BJ (cell line): ENCODE results near the gene EPB41L4B. TPM values are rescaled to one million over a fixed set of nuclear protein-coding genes. Genes with fewer than 3 reads are reported as not detected.

Experiments used
- CTCF ChIA-PET: fragments of 350-600 bp; formaldehyde crosslinking; extraction: SDS; loops from one replicate; lab custom pipeline; 2021; ENCODE audit warnings: antibody characterized with exemption, inconsistent platforms; lab: Yijun Ruan, JAX
- POLR2A ChIA-PET: fragments of 300-600 bp; sonication (Branson Sonifier 250); formaldehyde crosslinking; extraction: SDS; loops from one replicate; lab custom pipeline; 2021; ENCODE audit warnings: antibody characterized with exemption; lab: Charles Lee
- DNase-seq: peaks from one replicate; pipeline ENCODE4 v3.0.0-alpha.2; 2011; ENCODE audit warnings: low read depth
- H3K27me3 ChIP-seq: 2 replicates; pipeline ENCODE4 v1.6.0; 2011; ENCODE audit warnings: low read length; ENCODE audit not compliant: control insufficient read depth, insufficient read depth
- H3K36me3 ChIP-seq: 2 replicates; pipeline ENCODE4 v1.5.1; 2011; ENCODE audit warnings: low read length; ENCODE audit not compliant: control insufficient read depth, insufficient read depth
- H3K4me3 ChIP-seq: 2 replicates; pipeline ENCODE4 v1.5.1; 2011; ENCODE audit warnings: low read depth, mild to moderate bottlenecking, control low read depth, low read length
- CTCF ChIP-seq: IDR thresholded peaks from 2 replicates; pipeline ENCODE4 v1.5.1; 2011; ENCODE audit warnings: low read depth, mild to moderate bottlenecking, control low read depth, inconsistent platforms, low read length, moderate library complexity; ENCODE audit not compliant: insufficient read depth
- polyA plus RNA-seq: library from polyadenylated mRNA; depleted of rRNA; stranded (reverse); fragments of >200 nt; gene quantifications from 2 replicates; pipeline ENCODE4 v1.2.3, GENCODE V29; 2011

The EPB41L4B gene
- polyA plus RNA-seq, 1 experiment: 0.21 TPM

GRCh38 chr9:109312783-109313182 is 8.1 kb downstream of the EPB41L4B start:
- Histone ChIP-seq H3K27me3 (peaks cover 2% of the 10 kb centered on the region), H3K4me3 (no peak overlapping the region), H3K36me3 (no peaks in the 10 kb centered on the region)
- ChIA-PET POLR2A (interaction anchor here (0.5 kb wide), 1 partner anchor 15 kb away, joined by 3 read pairs; no protein-coding TSS in a partner anchor), CTCF (interaction anchor here (0.7 kb wide), 1 partner anchor 26 kb away, joined by 3 read pairs; no protein-coding TSS in a partner anchor)
- TF ChIP-seq CTCF: no peak
- no peak for DNase-seq

- ChIA-PET POLR2A (no interaction called here), CTCF (interaction anchor here (1.1 to 1.4 kb wide), 2 partner anchors 67 to 129 kb away, joined by 3 read pairs; no protein-coding TSS in a partner anchor)
Observed at GRCh38 chr9:109311731-109312130, 9.1 kb downstream of the EPB41L4B start.

GRCh38 chr9:109311286-109311685 is 9.6 kb downstream of the EPB41L4B start:
- H3K4me3 ChIP-seq: no peak overlapping the region
- POLR2A ChIA-PET: no interaction called here
- H3K36me3 ChIP-seq: no peaks in the 10 kb centered on the region
- no peak for TF ChIP-seq CTCF
- H3K27me3 ChIP-seq: peaks cover 2% of the 10 kb centered on the region
- CTCF ChIA-PET: interaction anchor here (1.1 to 1.4 kb wide), 2 partner anchors 66 to 128 kb away, joined by 3 read pairs; no protein-coding TSS in a partner anchor
- no peak for DNase-seq

More at GRCh38 chr9:109311731-109312130, 9.1 kb downstream of the EPB41L4B start:
- no peak for TF ChIP-seq CTCF
- Histone ChIP-seq H3K4me3 (no peak overlapping the region), H3K27me3 (peaks cover 2% of the 10 kb centered on the region), H3K36me3 (no peaks in the 10 kb centered on the region)
- DNase-seq: no peak

- H3K36me3 ChIP-seq: no peaks in the 10 kb centered on the region
- H3K27me3 ChIP-seq: peaks cover 2% of the 10 kb centered on the region
- no peak overlapping the region for H3K4me3 ChIP-seq
- no peak for DNase-seq
- ChIA-PET CTCF (interaction anchor here (0.7 to 1.5 kb wide), 4 partner anchors 8 to 127 kb away, joined by 3 to 4 read pairs (median 3); no protein-coding TSS in a partner anchor), POLR2A (no interaction called here)
- no peak for TF ChIP-seq CTCF
Observed at GRCh38 chr9:109310486-109310901, 10.4 kb downstream of the EPB41L4B start.

- TF ChIP-seq CTCF: no peak
- no peaks in the 10 kb centered on the region for H3K36me3 ChIP-seq
- POLR2A ChIA-PET: interaction anchor here (0.7 kb wide), 1 partner anchor 94 kb away, joined by 3 read pairs; no protein-coding TSS in a partner anchor
- DNase-seq: no peak
- CTCF ChIA-PET: interaction anchor here (1.0 to 1.5 kb wide), 3 partner anchors 8 to 126 kb away, joined by 3 to 4 read pairs (median 3); no protein-coding TSS in a partner anchor
- H3K4me3 ChIP-seq: no peak overlapping the region
- peaks cover 2% of the 10 kb centered on the region for H3K27me3 ChIP-seq
Observed at GRCh38 chr9:109309282-109309681, 11.6 kb downstream of the EPB41L4B start.
